HEK293 (cell line): ENCODE measurements around the gene RAB17.

ENCODE experiments used
- CTCF ChIA-PET: fragments of 350-600 bp; formaldehyde crosslinking; extraction: SDS; loops from one replicate; lab custom pipeline; 2021; ENCODE audit warnings: antibody characterized with exemption; lab: Yijun Ruan, JAX
- POLR2A ChIA-PET: fragments of 300-600 bp; formaldehyde crosslinking; extraction: SDS; loops from one replicate; lab custom pipeline; 2020; ENCODE audit warnings: antibody characterized with exemption, inconsistent platforms; lab: Yijun Ruan, JAX
- H3K27ac ChIP-seq: fragments of 200-500 bp; sonication (Bioruptor generic); 2 replicates; pipeline ENCODE4 v1.5.1; 2014; ENCODE audit warnings: low read depth, low read length, control low read depth, inconsistent platforms; ENCODE audit errors: extremely low read depth
- H3K36me3 ChIP-seq, 2 experiments: fragments of 200-500 bp in 1 of 2; sonication (Bioruptor generic) in 1 of 2; 1 replicate in 1 of 2; 2 replicates in 1 of 2; pipeline ENCODE4 v1.5.1; 2014 to 2017; ENCODE audit warnings: inconsistent platforms in 2 of 2, low read length in 2 of 2; ENCODE audit not compliant: control insufficient read depth in 2 of 2, insufficient read depth in 1 of 2
- H3K4me1 ChIP-seq: fragments of 200-500 bp; sonication (Bioruptor generic); 2 replicates; pipeline ENCODE4 v1.5.1; 2014; ENCODE audit warnings: mild to moderate bottlenecking, low read length, inconsistent platforms; ENCODE audit not compliant: control insufficient read depth, insufficient read depth
- H3K4me3 ChIP-seq: 2 replicates; pipeline ENCODE4 v1.5.1; 2011; ENCODE audit warnings: low read depth, mild to moderate bottlenecking, control low read depth, low read length, moderate library complexity
- H3K9me3 ChIP-seq: fragments of 200-500 bp; sonication (Bioruptor generic); 2 replicates; pipeline ENCODE4 v1.5.1; 2014; ENCODE audit warnings: low read depth, low read length, inconsistent platforms; ENCODE audit not compliant: control insufficient read depth, insufficient read depth
- CTCF ChIP-seq: fragments of 450-650 bp; formaldehyde crosslinking; IDR thresholded peaks from 2 replicates; pipeline ENCODE4 v1.5.1; 2016; ENCODE audit warnings: missing biosample characterization, missing genetic modification characterization
- ELK4 ChIP-seq: IDR thresholded peaks from 2 replicates; pipeline ENCODE4 v1.6.1; 2011; ENCODE audit warnings: mild to moderate bottlenecking, low read depth, low read length, borderline replicate concordance
- GFI1B ChIP-seq: fragments of 450-650 bp; formaldehyde crosslinking; IDR thresholded peaks from 2 replicates; pipeline ENCODE4 v1.5.1; 2016; ENCODE audit warnings: missing biosample characterization, missing genetic modification characterization
- HOXA7 ChIP-seq: sonication (generic); formaldehyde crosslinking; IDR thresholded peaks from 2 replicates; pipeline ENCODE4 v1.8.1; 2022; ENCODE audit warnings: missing genetic modification reagents, borderline replicate concordance
- KLF8 ChIP-seq: fragments of 450-650 bp; formaldehyde crosslinking; IDR thresholded peaks from 2 replicates; pipeline ENCODE4 v1.5.1; 2016; ENCODE audit warnings: missing biosample characterization, missing genetic modification characterization
- TRIM28 ChIP-seq: IDR thresholded peaks from 2 replicates; pipeline ENCODE4 v1.6.1; 2011; ENCODE audit warnings: low read length, control low read depth, borderline replicate concordance
- YY2 ChIP-seq: fragments of 450-650 bp; formaldehyde crosslinking; IDR thresholded peaks from 2 replicates; pipeline ENCODE4 v1.5.1; 2016; ENCODE audit warnings: missing biosample characterization, missing genetic modification characterization
- ZBTB26 ChIP-seq: fragments of 450-650 bp; formaldehyde crosslinking; optimal IDR thresholded peaks from 2 replicates; pipeline ENCODE3; 2016; ENCODE audit warnings: missing biosample characterization, mild to moderate bottlenecking, missing genetic modification characterization
- ZNF133 ChIP-seq: fragments of 450-650 bp; formaldehyde crosslinking; IDR thresholded peaks from 2 replicates; pipeline ENCODE4 v1.5.1; 2016; ENCODE audit warnings: missing biosample characterization, missing genetic modification characterization
- ZNF202 ChIP-seq: fragments of 450-650 bp; formaldehyde crosslinking; IDR thresholded peaks from 2 replicates; pipeline ENCODE4 v1.5.1; 2016; ENCODE audit warnings: missing biosample characterization, missing genetic modification characterization, borderline replicate concordance
- ZNF214 ChIP-seq: fragments of 450-650 bp; formaldehyde crosslinking; IDR thresholded peaks from 2 replicates; pipeline ENCODE4 v1.5.1; 2017; ENCODE audit warnings: missing biosample characterization, mild to moderate bottlenecking, missing genetic modification characterization, borderline replicate concordance
- ZNF266 ChIP-seq: fragments of 450-650 bp; formaldehyde crosslinking; IDR thresholded peaks from 2 replicates; pipeline ENCODE4 v1.5.1; 2016; ENCODE audit warnings: missing biosample characterization, missing genetic modification characterization, low read depth
- ZNF302 ChIP-seq: fragments of 450-650 bp; formaldehyde crosslinking; IDR thresholded peaks from 2 replicates; pipeline ENCODE4 v1.5.1; 2016; ENCODE audit warnings: missing biosample characterization, missing genetic modification characterization, low read depth
- ZNF626 ChIP-seq: fragments of 450-650 bp; sonication (Bioruptor Pico); formaldehyde crosslinking; IDR thresholded peaks from 2 replicates; pipeline ENCODE4 v1.5.1; 2018; ENCODE audit warnings: missing biosample characterization, missing genetic modification characterization, inconsistent platforms
- ZNF776 ChIP-seq: fragments of 450-650 bp; formaldehyde crosslinking; IDR thresholded peaks from 2 replicates; pipeline ENCODE4 v1.5.0; 2017; ENCODE audit warnings: missing biosample characterization, missing genetic modification characterization, borderline replicate concordance
- ZNF837 ChIP-seq: fragments of 450-650 bp; formaldehyde crosslinking; IDR thresholded peaks from 2 replicates; pipeline ENCODE4 v1.5.1; 2016; ENCODE audit warnings: missing biosample characterization, missing genetic modification characterization
- ZSCAN16 ChIP-seq: fragments of 450-650 bp; formaldehyde crosslinking; IDR thresholded peaks from 2 replicates; pipeline ENCODE4 v1.5.1; 2016; ENCODE audit warnings: missing biosample characterization, missing genetic modification characterization
- ZSCAN23 ChIP-seq: fragments of 450-650 bp; formaldehyde crosslinking; IDR thresholded peaks from 2 replicates; pipeline ENCODE4 v1.5.1; 2016; ENCODE audit warnings: missing biosample characterization, missing genetic modification characterization
- ZXDB ChIP-seq: fragments of 450-650 bp; formaldehyde crosslinking; IDR thresholded peaks from 2 replicates; pipeline ENCODE4 v1.5.1; 2016; ENCODE audit warnings: missing biosample characterization, missing genetic modification characterization
- TF ChIP-seq, protein P1 (sequence below): sonication (generic); formaldehyde crosslinking; IDR thresholded peaks from 2 replicates; pipeline ENCODE4 v1.8.1; 2022; ENCODE audit warnings: mild to moderate bottlenecking, moderate library complexity, missing genetic modification reagents
- TF ChIP-seq, protein P2 (sequence below): fragments of 450-650 bp; formaldehyde crosslinking; IDR thresholded peaks from 2 replicates; pipeline ENCODE4 v1.5.1; 2016; ENCODE audit warnings: missing biosample characterization, missing genetic modification characterization, borderline replicate concordance

RAB17 gene

DNA sequence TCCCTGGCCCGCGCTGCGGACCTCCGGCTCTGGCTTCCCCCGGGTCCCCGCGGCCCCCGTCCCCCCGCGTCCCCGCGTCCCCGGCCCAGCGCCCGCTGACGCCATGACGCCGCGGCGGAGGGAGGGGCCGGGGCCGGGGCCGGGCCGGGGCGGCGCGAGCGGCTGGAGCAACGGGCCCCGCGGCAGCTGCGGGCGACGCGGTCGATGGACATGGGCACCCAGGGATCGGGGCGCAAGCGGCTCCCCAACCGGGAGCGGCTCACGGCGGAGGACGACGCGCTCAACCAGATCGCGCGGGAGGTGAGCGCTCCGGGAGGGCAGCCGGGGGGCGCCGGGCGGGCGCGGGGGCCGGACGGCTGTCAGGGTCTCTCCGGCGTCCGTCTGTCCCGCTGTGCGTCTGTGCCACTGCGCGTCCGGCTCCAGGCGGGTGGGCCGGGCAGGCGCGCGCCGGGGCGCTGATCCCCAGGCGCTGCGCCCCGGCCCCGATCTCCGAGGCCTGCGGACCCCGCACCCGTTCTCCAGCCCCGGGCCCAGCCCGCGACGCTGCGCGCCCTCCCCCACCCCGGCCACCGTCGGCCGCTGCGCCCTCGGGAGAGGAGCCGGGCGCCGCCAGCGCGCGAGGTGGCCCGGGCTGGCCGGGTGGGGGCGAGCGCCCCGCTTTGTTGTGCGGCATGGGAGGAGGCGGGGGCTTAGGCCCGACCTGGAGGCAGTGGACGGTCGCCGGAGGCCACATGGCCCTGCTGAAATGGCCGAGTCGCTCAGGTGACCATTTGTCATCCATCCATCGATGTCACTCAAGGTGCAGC lies 37.1 kb upstream of the RAB17 start, which contains the start of gene LRRFIP1:
LRRFIP1 (plus strand) TSS at position 147 of the 806 bp plus-strand sequence; CDS start at position 205, 58 bp downstream.
- Histone ChIP-seq H3K9me3 (no peaks in the 10 kb centered on the region), H3K4me3 (peak within 1 kb of the TSS; percentile 52), H3K4me1 (no peaks in the 10 kb centered on the region; the same call in 1 of the 2 replicates), H3K27ac (peak within 1 kb of the TSS; percentile 46; the same call in 1 of the 2 replicates), H3K36me3 (peaks cover 0 to 31% of the 10 kb centered on the region in 2 experiments; a peak in 1 of 3 replicates)
- TF ChIP-seq YY2 (tag by site-specific recombination), result no peak
- no peak for TF ChIP-seq ELK4
- TF ChIP-seq HOXA7 (CRISPR knock-in tag), result no peak
- TF ChIP-seq, protein P1, sequence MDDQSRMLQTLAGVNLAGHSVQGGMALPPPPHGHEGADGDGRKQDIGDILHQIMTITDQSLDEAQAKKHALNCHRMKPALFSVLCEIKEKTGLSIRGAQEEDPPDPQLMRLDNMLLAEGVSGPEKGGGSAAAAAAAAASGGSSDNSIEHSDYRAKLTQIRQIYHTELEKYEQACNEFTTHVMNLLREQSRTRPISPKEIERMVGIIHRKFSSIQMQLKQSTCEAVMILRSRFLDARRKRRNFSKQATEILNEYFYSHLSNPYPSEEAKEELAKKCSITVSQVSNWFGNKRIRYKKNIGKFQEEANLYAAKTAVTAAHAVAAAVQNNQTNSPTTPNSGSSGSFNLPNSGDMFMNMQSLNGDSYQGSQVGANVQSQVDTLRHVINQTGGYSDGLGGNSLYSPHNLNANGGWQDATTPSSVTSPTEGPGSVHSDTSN, result 0 out of 2 replicates have a peak, but pooled peaks have one; percentile 23
- TF ChIP-seq ZBTB26 (tag by site-specific recombination), result peak; percentile 13
- TF ChIP-seq ZNF202 (tag by site-specific recombination), result no peak
- no peak for TF ChIP-seq ZNF837 (tag by site-specific recombination)
- TF ChIP-seq, protein P2, sequence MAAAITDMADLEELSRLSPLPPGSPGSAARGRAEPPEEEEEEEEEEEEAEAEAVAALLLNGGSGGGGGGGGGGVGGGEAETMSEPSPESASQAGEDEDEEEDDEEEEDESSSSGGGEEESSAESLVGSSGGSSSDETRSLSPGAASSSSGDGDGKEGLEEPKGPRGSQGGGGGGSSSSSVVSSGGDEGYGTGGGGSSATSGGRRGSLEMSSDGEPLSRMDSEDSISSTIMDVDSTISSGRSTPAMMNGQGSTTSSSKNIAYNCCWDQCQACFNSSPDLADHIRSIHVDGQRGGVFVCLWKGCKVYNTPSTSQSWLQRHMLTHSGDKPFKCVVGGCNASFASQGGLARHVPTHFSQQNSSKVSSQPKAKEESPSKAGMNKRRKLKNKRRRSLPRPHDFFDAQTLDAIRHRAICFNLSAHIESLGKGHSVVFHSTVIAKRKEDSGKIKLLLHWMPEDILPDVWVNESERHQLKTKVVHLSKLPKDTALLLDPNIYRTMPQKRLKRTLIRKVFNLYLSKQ (tag by site-specific recombination), result no peak
- TF ChIP-seq GFI1B (tag by site-specific recombination), result no peak
- TF ChIP-seq ZNF302 (tag by site-specific recombination), result no peak
- no peak for TF ChIP-seq ZNF776 (tag by site-specific recombination)
- TF ChIP-seq KLF8, result no peak
- no peak for TF ChIP-seq ZNF626
- TF ChIP-seq ZNF266 (tag by site-specific recombination), result no peak
- no peak for TF ChIP-seq ZSCAN23 (tag by site-specific recombination)
- TF ChIP-seq ZSCAN16 (tag by site-specific recombination), result no peak
- 0 out of 2 replicates have a peak, but pooled peaks have one; percentile 22 for TF ChIP-seq CTCF
- TF ChIP-seq ZNF133, result no peak
- no peak for TF ChIP-seq ZXDB (tag by site-specific recombination)
- no peak for TF ChIP-seq ZNF214
- no peak for TF ChIP-seq TRIM28
- CTCF ChIA-PET, result interaction anchor here (0.7 to 1.0 kb wide), 3 partner anchors 41 to 1555 kb away, joined by 3 to 4 read pairs (median 3); no protein-coding TSS in a partner anchor
- POLR2A ChIA-PET, result no interaction called here
